NCI-H2227 (cell line): ENCODE data around the gene ZC3H12A.

Experiments
- DNase-seq: peaks from one replicate; lab custom pipeline; 2025; ENCODE audit not compliant: unreplicated experiment; lab: John Stamatoyannopoulos, UW

The ZC3H12A gene

DNA sequence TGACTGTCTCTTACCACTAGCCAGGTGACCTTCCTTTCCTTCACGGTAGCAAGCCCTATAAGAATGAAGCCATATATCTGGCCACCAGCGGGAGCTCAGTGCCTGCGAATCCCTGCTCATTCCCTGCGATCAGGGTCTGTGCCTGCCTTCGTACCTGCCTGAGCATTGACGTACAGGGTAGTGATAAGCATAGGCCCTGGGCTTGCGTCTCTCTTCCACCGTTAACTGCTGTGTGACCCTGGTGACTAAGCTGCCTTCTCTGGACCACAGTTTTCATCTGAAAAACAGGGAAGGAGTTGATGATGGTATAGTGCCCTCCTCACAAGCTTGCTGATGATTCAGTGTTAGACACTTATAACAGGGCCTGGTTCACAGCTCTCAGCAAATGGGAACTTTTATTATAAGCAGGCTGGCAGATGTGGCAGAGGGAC lies 4.1 kb downstream of the ZC3H12A start:
- no peak for DNase-seq

GRCh38 chr1:37478890-37479254 lies 4.5 kb downstream of the ZC3H12A start:
- DNase-seq = no peak

- DNase-seq = no peak
Observed at GRCh38 chr1:37479255-37480124, 5.1 kb downstream of the ZC3H12A start.

- no peak for DNase-seq
Observed at GRCh38 chr1:37480125-37480466, 5.7 kb downstream of the ZC3H12A start.

DNA sequence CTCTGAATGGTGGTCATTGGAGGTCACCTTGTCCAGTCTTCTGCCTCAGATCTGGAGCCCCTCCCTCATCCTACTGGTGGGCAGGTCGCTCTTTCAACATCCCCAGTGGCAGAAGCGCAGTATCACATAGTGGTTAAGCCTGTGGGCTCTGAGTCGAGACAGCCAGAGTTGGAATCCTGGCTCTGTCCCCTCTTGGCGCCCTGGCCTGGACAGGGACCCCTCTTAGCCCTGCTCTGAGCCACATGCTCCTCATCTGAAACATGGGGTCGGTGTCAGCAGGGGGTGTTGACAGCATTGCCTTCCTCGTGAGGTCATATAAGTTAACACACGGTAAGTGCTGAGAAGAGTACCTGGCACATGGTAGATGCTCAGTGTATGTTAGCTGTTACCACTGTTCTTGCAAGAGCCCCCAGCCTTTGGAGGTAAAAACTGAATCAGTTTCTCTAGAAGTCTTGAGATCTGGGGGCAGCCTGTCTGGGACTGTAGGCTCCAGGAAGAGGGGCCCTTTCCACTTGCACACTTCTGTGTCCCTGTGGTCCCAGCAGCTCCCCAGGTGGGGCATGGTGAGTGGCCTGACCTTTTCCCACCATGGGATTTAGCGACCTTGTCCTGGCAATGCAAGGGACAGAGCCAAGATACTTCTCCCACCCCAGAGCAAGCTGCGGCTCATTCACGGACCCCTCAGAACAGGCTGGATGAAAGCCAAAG lies 6.4 kb downstream of the ZC3H12A start:
- no peak for DNase-seq

DNA sequence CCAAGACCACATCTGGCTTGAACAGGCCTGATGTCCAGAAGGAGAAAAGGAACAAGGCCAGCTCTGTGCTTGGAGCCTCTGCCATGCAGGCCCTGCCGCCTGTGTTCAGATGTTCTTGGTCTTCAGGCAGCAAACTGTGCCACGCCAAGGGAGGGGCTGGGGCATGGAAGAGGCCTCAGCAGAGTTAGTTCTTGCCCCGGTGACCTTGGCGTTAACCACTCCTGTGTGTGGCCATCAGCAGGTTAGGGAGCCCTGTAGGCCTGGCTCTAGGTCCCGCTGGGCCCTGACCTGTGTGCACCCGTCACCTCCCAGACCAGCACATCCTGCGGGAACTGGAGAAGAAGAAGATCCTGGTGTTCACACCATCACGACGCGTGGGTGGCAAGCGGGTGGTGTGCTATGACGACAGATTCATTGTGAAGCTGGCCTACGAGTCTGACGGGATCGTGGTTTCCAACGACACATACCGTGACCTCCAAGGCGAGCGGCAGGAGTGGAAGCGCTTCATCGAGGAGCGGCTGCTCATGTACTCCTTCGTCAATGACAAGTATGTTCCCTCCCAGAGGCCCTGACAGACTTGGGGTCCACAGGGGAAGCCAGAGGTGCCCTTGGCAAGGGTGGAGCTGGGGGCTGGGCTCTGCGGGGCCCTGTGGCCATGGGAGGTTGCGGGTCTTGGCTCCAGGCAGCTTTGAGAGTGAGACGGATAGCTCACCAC lies 7.1 kb downstream of the ZC3H12A start:
- DNase-seq = no peak

- no peak for DNase-seq
Observed at GRCh38 chr1:37482004-37482785, 7.8 kb downstream of the ZC3H12A start.

- no peak for DNase-seq
Observed at GRCh38 chr1:37482796-37483744, 8.7 kb downstream of the ZC3H12A start.

DNA sequence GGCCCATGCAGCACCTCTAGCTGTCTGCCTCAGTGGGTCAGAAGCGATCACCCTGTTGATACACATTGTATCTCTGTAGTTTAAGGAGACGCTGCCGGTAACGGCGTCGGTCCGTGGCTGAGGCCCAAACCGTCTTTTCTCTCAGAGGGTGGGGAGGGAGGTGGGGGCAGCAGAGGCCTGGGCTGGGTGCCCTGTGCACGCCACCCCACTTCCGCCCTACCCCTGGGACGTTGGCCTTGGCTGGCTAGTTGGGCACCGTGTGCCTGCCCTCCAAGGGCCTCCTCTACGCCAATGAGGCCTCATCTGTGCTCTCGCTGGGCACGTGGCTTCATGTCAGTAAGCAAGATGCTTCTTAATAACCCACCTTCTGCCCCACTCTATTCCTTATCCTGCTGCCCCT lies 9.4 kb downstream of the ZC3H12A start:
- DNase-seq = no peak

GRCh38 chr1:37484325-37485051 lies 10.1 kb downstream of the ZC3H12A start:
- DNase-seq = no peak

- DNase-seq = no peak
Observed at GRCh38 chr1:37485902-37486679, 11.7 kb downstream of the ZC3H12A start.

DNA sequence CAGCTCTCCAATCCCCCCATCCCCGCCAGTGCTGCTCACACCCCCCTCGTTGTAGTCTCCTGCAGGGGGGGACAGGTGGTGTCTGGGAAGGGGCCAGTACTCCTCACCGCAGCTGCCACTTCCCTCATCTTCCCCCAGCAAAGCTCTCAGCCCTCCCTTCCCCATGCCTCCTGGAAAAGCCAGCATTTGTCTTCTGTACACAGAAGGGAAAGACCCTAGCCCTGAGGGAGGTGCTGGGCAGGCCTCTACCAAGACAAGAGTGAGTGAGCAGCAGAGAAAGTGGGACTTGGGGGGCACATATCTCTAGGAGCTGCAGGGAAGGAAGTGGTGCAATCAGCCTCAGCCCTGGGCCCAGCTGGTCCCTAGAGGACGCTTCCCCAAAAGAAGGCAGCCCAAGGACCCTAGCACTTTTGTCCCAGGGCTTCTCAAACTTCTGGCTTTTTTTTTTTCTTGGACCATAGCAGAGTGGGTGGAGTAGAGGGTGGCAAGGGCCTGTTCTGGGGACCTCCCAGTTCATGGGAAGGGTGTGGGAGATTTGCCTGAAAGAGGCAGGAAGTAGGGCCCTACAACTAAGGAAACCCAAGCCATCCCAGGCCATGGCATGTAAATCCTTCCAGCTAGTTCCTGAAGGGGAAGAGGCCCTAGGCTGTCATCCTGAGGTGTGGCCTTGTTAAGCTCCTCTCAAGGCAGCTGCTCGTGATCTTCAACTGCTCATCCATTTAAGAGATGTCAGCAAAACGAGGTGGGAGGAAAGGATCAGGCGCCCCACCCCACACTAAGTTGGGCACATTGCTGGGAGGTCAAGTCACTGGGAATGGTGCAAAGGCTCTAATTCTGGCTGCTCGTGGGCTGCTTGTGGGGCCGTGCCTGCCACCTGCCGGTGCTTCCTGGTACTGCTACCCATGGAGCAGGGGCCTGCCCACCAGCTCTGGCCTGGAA lies 12.6 kb downstream of the ZC3H12A start:
- DNase-seq = peak; percentile 81

- DNase-seq = no peak
Observed at GRCh38 chr1:37487619-37487984, 13.2 kb downstream of the ZC3H12A start.

- no peak for DNase-seq
Observed at GRCh38 chr1:37493336-37494098, 19.1 kb downstream of the ZC3H12A start.

- no peak for DNase-seq
Observed at GRCh38 chr1:37495875-37496274, 21.5 kb downstream of the ZC3H12A start.

GRCh38 chr1:37497832-37498231 lies 23.5 kb downstream of the ZC3H12A start:
- DNase-seq = no peak
